ENCODE data around the gene CAPZB. TPM values are rescaled to one million over a fixed set of nuclear protein-coding genes. Genes with fewer than 3 reads are reported as not detected.

The CAPZB gene
- total RNA-seq, 1 experiment from 2014 or later = 348 TPM

DNA sequence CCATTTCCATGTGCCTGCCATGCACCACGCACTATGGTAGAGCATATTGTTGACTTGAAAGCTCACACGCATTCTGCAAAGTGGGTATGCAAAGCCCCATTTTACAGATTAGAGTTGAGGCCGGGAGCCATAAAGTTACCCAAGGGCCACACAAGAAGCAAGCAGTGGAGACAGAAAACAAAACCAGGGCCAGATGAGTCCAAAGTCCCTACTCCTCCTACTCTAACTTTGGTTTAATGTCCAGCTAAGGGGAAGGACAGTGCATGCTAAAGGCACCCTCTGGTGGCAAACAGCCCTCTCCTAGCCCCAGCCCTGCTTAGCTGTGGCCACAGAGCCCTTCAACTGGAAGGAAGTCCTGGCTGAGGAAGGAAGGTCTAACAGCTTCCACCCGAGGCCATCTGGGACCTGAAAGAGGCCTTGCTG is 98.3 kb downstream of the CAPZB start:
- DNase-seq = no peak
- Histone ChIP-seq H2BK20ac (ENCODE audit: low read depth, low read length, poor library complexity, severe bottlenecking) (no peak overlapping the region), H3K4ac (ENCODE audit: low read depth, low read length) (no peak overlapping the region), H2BK120ac (ENCODE audit: low read depth, low read length, poor library complexity, severe bottlenecking) (no peak overlapping the region), H3K56ac (ENCODE audit: insufficient read length, low read depth, low read length) (no peak overlapping the region), H3K79me1 (ENCODE audit: insufficient read depth, low read depth, low read length, poor library complexity, severe bottlenecking) (peaks cover 16% of the 10 kb centered on the region), H4K91ac (ENCODE audit: insufficient read length, low read depth, low read length) (no peak overlapping the region), H2BK12ac (ENCODE audit: insufficient read length, low read depth, low read length) (no peak overlapping the region), H3K27ac (ENCODE audit: insufficient read length, low read depth, low read length) (no peak overlapping the region), H3T11ph (ENCODE audit: low read length) (no peak overlapping the region), H3K9ac (ENCODE audit: extremely low read depth, insufficient read length, low read length) (no peak overlapping the region), H4K5ac (ENCODE audit: insufficient read length, low read depth, low read length) (no peak overlapping the region), H4K8ac (replicated peaks; ENCODE audit: insufficient read length, low read depth, low read length) (no peak overlapping the region), H3K18ac (ENCODE audit: insufficient read length, low read depth, low read length) (no peak overlapping the region), H2BK5ac (ENCODE audit: insufficient read length, low read length) (no peak overlapping the region), H3K14ac (ENCODE audit: insufficient read depth, low read length) (no peak overlapping the region), H4K20me1 (ENCODE audit: control insufficient read depth, insufficient read depth, insufficient read length) (no peaks in the 10 kb centered on the region), H2AK5ac (ENCODE audit: insufficient read length, low read length) (no peak overlapping the region), H3K4me1 (ENCODE audit: insufficient read depth, low read length) (no peaks in the 10 kb centered on the region), H3K79me2 (ENCODE audit: insufficient read depth, low read length) (peaks cover 15% of the 10 kb centered on the region), H3K4me2 (ENCODE audit: insufficient read depth, insufficient read length, low read length) (no peak overlapping the region), H3K23ac (ENCODE audit: insufficient read length, low read depth, low read length) (no peak overlapping the region), H2BK15ac (ENCODE audit: low read depth, low read length) (no peak overlapping the region), H2AFZ (ENCODE audit: low read length) (no peak overlapping the region), H3K23me2 (ENCODE audit: insufficient read length, low read depth, low read length, poor library complexity, severe bottlenecking) (no peaks in the 10 kb centered on the region), H3K27me3 (ENCODE audit: insufficient read depth, low read length) (no peaks in the 10 kb centered on the region), H3K9me3 (ENCODE audit: control insufficient read depth, low read depth, low read length) (no peaks in the 10 kb centered on the region)
- TF ChIP-seq, protein P1, sequence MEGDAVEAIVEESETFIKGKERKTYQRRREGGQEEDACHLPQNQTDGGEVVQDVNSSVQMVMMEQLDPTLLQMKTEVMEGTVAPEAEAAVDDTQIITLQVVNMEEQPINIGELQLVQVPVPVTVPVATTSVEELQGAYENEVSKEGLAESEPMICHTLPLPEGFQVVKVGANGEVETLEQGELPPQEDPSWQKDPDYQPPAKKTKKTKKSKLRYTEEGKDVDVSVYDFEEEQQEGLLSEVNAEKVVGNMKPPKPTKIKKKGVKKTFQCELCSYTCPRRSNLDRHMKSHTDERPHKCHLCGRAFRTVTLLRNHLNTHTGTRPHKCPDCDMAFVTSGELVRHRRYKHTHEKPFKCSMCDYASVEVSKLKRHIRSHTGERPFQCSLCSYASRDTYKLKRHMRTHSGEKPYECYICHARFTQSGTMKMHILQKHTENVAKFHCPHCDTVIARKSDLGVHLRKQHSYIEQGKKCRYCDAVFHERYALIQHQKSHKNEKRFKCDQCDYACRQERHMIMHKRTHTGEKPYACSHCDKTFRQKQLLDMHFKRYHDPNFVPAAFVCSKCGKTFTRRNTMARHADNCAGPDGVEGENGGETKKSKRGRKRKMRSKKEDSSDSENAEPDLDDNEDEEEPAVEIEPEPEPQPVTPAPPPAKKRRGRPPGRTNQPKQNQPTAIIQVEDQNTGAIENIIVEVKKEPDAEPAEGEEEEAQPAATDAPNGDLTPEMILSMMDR (conservative IDR thresholded peaks at IDR 0.05) = no peak
- peaks cover 12 to 36% (median 16%) of the 10 kb centered on the region in 3 experiments; a peak in 6 of 7 replicates for H3K36me3 Mint-ChIP-seq (ENCODE audit: insufficient read depth in 1 of 3, low read depth in 3 of 3)
- H3K9me3 Mint-ChIP-seq = no peaks in the 10 kb centered on the region
- no peak overlapping the region; a peak in 1 of 7 replicates for H3K27ac Mint-ChIP-seq
- no peak overlapping the region for H3K4me3 Mint-ChIP-seq
- peaks cover 1 to 5% of the 10 kb centered on the region in 2 experiments; a peak in 2 of 4 replicates for H3K4me1 Mint-ChIP-seq
- WGBS (ENCODE audit: extremely low coverage, insufficient read length, low lambda C conversion rate) = no CpG with 5 or more reads among the region's 4 CpGs
- H3K27me3 Mint-ChIP-seq (ENCODE audit: low read depth) = no peaks in the 10 kb centered on the region; the same call in 1 of the 2 replicates

Data from H9 (cell line).